ENCODE measurements around the gene CLIC6.

The CLIC6 gene

GRCh38 chr21:34726627-34727337, 58.0 kb downstream of the CLIC6 start:
- in situ Hi-C loops (cut with MboI; ENCODE audit: low sequenced_read_pairs, unreplicated experiment), result loop anchor here (25.0 kb wide), 1 partner anchor 1111 kb away; no protein-coding TSS in a partner anchor
- DNase-seq (ENCODE audit: low spot score), result no peak
- no peak for TF ChIP-seq CTCF (IDR thresholded peaks at IDR 0.05; ENCODE audit: borderline replicate concordance, control extremely low read depth, extremely low read depth, insufficient read depth, missing control alignments)

GRCh38 chr21:34728479-34728878, 59.7 kb downstream of the CLIC6 start:
- in situ Hi-C loops (cut with MboI; ENCODE audit: low sequenced_read_pairs, unreplicated experiment), result loop anchor here (25.0 kb wide), 1 partner anchor 1109 kb away; no protein-coding TSS in a partner anchor
- TF ChIP-seq CTCF (IDR thresholded peaks at IDR 0.05; ENCODE audit: borderline replicate concordance, control extremely low read depth, extremely low read depth, insufficient read depth, missing control alignments), result no peak
- no peak for DNase-seq (ENCODE audit: low spot score)

GRCh38 chr21:34730194-34730593, 61.4 kb downstream of the CLIC6 start:
- in situ Hi-C loops (cut with MboI; ENCODE audit: low sequenced_read_pairs, unreplicated experiment), result loop anchor here (25.0 kb wide), 1 partner anchor 1107 kb away; no protein-coding TSS in a partner anchor
- no peak for DNase-seq (ENCODE audit: low spot score)

GRCh38 chr21:34730756-34731445, 62.1 kb downstream of the CLIC6 start:
- in situ Hi-C loops (cut with MboI; ENCODE audit: low sequenced_read_pairs, unreplicated experiment), result loop anchor here (25.0 kb wide), 1 partner anchor 1106 kb away; no protein-coding TSS in a partner anchor
- no peak for DNase-seq (ENCODE audit: low spot score)
- TF ChIP-seq CTCF (IDR thresholded peaks at IDR 0.05; ENCODE audit: borderline replicate concordance, control extremely low read depth, extremely low read depth, insufficient read depth, missing control alignments), result no peak

More at GRCh38 chr21:34730194-34730593, 61.4 kb downstream of the CLIC6 start:
- TF ChIP-seq CTCF (IDR thresholded peaks at IDR 0.05; ENCODE audit: borderline replicate concordance, control extremely low read depth, extremely low read depth, insufficient read depth, missing control alignments), result no peak

GRCh38 chr21:34732388-34732821, 63.6 kb downstream of the CLIC6 start:
- TF ChIP-seq CTCF (IDR thresholded peaks at IDR 0.05; ENCODE audit: borderline replicate concordance, control extremely low read depth, extremely low read depth, insufficient read depth, missing control alignments), result no peak
- in situ Hi-C loops (cut with MboI; ENCODE audit: low sequenced_read_pairs, unreplicated experiment), result loop anchor here (25.0 kb wide), 1 partner anchor 1105 kb away; no protein-coding TSS in a partner anchor
- no peak for DNase-seq (ENCODE audit: low spot score)

GRCh38 chr21:34733852-34734251, 65.1 kb downstream of the CLIC6 start:
- TF ChIP-seq CTCF (IDR thresholded peaks at IDR 0.05; ENCODE audit: borderline replicate concordance, control extremely low read depth, extremely low read depth, insufficient read depth, missing control alignments), result no peak
- no peak for DNase-seq (ENCODE audit: low spot score)
- in situ Hi-C loops (cut with MboI; ENCODE audit: low sequenced_read_pairs, unreplicated experiment), result loop anchor here (25.0 kb wide), 1 partner anchor 1103 kb away; no protein-coding TSS in a partner anchor

All from GM13976 (cell line).